PC-3 (cell line): ENCODE results near the gene SLC23A2. TPM values are rescaled to one million over a fixed set of nuclear protein-coding genes. Genes with fewer than 3 reads are reported as not detected.

ENCODE experiments used
- ATAC-seq: fragments of 200-7000 bp; cut with Tn5 transposase; 2 replicates; pipeline ENCODE4 v1.9.1; 2020; ENCODE audit warnings: mild to moderate bottlenecking, moderate library complexity
- BruUV-seq: library from RNA; stranded (reverse); fragments of 400-500 nt; replicated peaks from 2 replicates; lab custom pipeline; 2021; lab: Mats Ljungman, UMichigan
- CTCF ChIA-PET: fragments of 300-600 bp; sonication (Branson Sonifier 250); formaldehyde crosslinking; loops from one replicate; lab custom pipeline; 2022; ENCODE audit warnings: antibody characterized with exemption; lab: Charles Lee
- POLR2A ChIA-PET: fragments of 300-600 bp; sonication (Branson Sonifier 250); formaldehyde crosslinking; loops from one replicate; lab custom pipeline; 2022; ENCODE audit warnings: antibody characterized with exemption; ENCODE audit not compliant: unreplicated experiment; lab: Charles Lee
- DNase-seq: peaks from one replicate; pipeline ENCODE4 v3.0.0-alpha.2; 2015
- H2AFZ ChIP-seq: fragments of 300-600 bp; sonication (generic); 2 replicates; pipeline ENCODE4 v1.6.0; 2016; ENCODE audit warnings: antibody characterized with exemption, low read length
- H3F3A ChIP-seq: fragments of 300-600 bp; sonication (generic); one replicate; pipeline ENCODE4 v1.6.0; 2017; ENCODE audit warnings: antibody characterized with exemption, low read length, control low read depth, mild to moderate bottlenecking; ENCODE audit not compliant: unreplicated experiment
- H3K27ac ChIP-seq: fragments of 300-600 bp; sonication (generic); 2 replicates; pipeline ENCODE4 v1.5.1; 2016; ENCODE audit warnings: mild to moderate bottlenecking, low read length
- H3K27me3 ChIP-seq: fragments of 300-600 bp; sonication (generic); 2 replicates; pipeline ENCODE4 v1.6.1; 2016; ENCODE audit warnings: low read length, mixed read lengths
- H3K36me3 ChIP-seq: fragments of 300-600 bp; sonication (generic); 2 replicates; pipeline ENCODE4 v1.6.1; 2016; ENCODE audit warnings: low read depth, mixed run types, low read length, mixed read lengths
- H3K4me1 ChIP-seq: fragments of 300-600 bp; sonication (generic); 2 replicates; pipeline ENCODE4 v1.5.1; 2016; ENCODE audit warnings: low read length; ENCODE audit not compliant: insufficient read depth
- H3K4me2 ChIP-seq: fragments of 300-600 bp; sonication (generic); 2 replicates; pipeline ENCODE4 v1.6.0; 2016; ENCODE audit warnings: low read length
- H3K4me3 ChIP-seq: fragments of 300-600 bp; sonication (generic); 2 replicates; pipeline ENCODE4 v1.5.1; 2016; ENCODE audit warnings: mild to moderate bottlenecking, low read length, mixed read lengths
- H3K79me2 ChIP-seq: fragments of 300-600 bp; sonication (generic); 2 replicates; pipeline ENCODE4 v1.6.1; 2017; ENCODE audit warnings: low read length, mixed read lengths
- H3K9ac ChIP-seq: fragments of 300-600 bp; sonication (generic); 2 replicates; pipeline ENCODE4 v1.6.0; 2016; ENCODE audit warnings: mild to moderate bottlenecking, low read length
- H3K9me2 ChIP-seq: fragments of 300-600 bp; sonication (generic); replicated peaks from 2 replicates; pipeline ENCODE4 v1.6.1; 2016; ENCODE audit warnings: mixed run types, low read length, mixed read lengths
- H3K9me3 ChIP-seq: fragments of 300-600 bp; sonication (generic); 2 replicates; pipeline ENCODE4 v1.6.1; 2016; ENCODE audit warnings: low read length, mixed read lengths
- H4K20me1 ChIP-seq: fragments of 300-600 bp; sonication (generic); 2 replicates; pipeline ENCODE4 v1.6.1; 2016; ENCODE audit warnings: low read length, mixed read lengths
- CTCF ChIP-seq: fragments of 300-600 bp; sonication (generic); conservative IDR thresholded peaks from 2 replicates; pipeline ENCODE4 v1.5.1; 2017; ENCODE audit warnings: antibody characterized with exemption, low read depth, mild to moderate bottlenecking, low read length
- EZH2 ChIP-seq: fragments of 300-600 bp; sonication (generic); IDR thresholded peaks from one replicate; pipeline ENCODE4 v1.6.1; 2017; ENCODE audit warnings: antibody characterized with exemption, mild to moderate bottlenecking, low read length; ENCODE audit not compliant: unreplicated experiment
- EZH2phosphoT487 ChIP-seq: fragments of 300-600 bp; sonication (generic); IDR thresholded peaks from 2 replicates; pipeline ENCODE4 v1.6.1; 2018; ENCODE audit warnings: mild to moderate bottlenecking, antibody characterized with exemption, low read length, borderline replicate concordance
- intact Hi-C: fragments of 100-400 bp; cut with micrococcal nuclease; formaldehyde crosslinking; loops from 2 replicates; pipeline ENCODE4 v1.9.0; 2023
- total RNA-seq: library from RNA; depleted of rRNA; stranded (reverse); fragments of >200 nt; gene quantifications from 2 replicates; pipeline ENCODE4 v1.2.3, GENCODE V29; 2014

SLC23A2 gene
- total RNA-seq, 1 experiment from 2014 or later = 18.3 TPM

GRCh38 chr20:4844325-4844724 lies 157.0 kb downstream of the SLC23A2 start:
- Histone ChIP-seq H4K20me1 (no peaks in the 10 kb centered on the region), H3K27me3 (no peaks in the 10 kb centered on the region), H3K4me1 (no peaks in the 10 kb centered on the region), H3K4me3 (no peak overlapping the region), H3K36me3 (no peaks in the 10 kb centered on the region), H3K9me2 (no peaks in the 10 kb centered on the region), H2AFZ (no peak overlapping the region), H3K27ac (no peak overlapping the region), H3K9me3 (no peaks in the 10 kb centered on the region), H3K9ac (no peak overlapping the region), H3K79me2 (no peaks in the 10 kb centered on the region), H3F3A (no peaks in the 10 kb centered on the region), H3K4me2 (no peak overlapping the region)
- ChIA-PET CTCF (no interaction called here), POLR2A (no interaction called here)
- TF ChIP-seq EZH2phosphoT487 = no peak
- no peak for TF ChIP-seq CTCF
- no peak for TF ChIP-seq EZH2
- DNase-seq (no peak), ATAC-seq (no peak)
- BruUV-seq = no TSS peak
- intact Hi-C loops = no loop called here

- no peak overlapping the region for H3K27ac ChIP-seq
- H3K9me2 ChIP-seq = no peaks in the 10 kb centered on the region
- no peaks in the 10 kb centered on the region for H4K20me1 ChIP-seq
- no peak overlapping the region for H3K4me2 ChIP-seq
- H2AFZ ChIP-seq = no peak overlapping the region
- intact Hi-C loops = no loop called here
- no peak for TF ChIP-seq CTCF
- no peak for TF ChIP-seq EZH2
- TF ChIP-seq EZH2phosphoT487 = no peak
- ATAC-seq (no peak), DNase-seq (no peak)
- H3K9ac ChIP-seq = no peak overlapping the region
- H3K4me3 ChIP-seq = no peak overlapping the region
- ChIA-PET POLR2A (no interaction called here), CTCF (no interaction called here)
- no peaks in the 10 kb centered on the region for H3K9me3 ChIP-seq
- no peaks in the 10 kb centered on the region for H3K36me3 ChIP-seq
- H3K27me3 ChIP-seq = peaks cover 3% of the 10 kb centered on the region; the same call in 1 of the 2 replicates
- BruUV-seq = no TSS peak
- H3K79me2 ChIP-seq = no peaks in the 10 kb centered on the region
- H3F3A ChIP-seq = no peaks in the 10 kb centered on the region
- no peaks in the 10 kb centered on the region for H3K4me1 ChIP-seq
Observed at GRCh38 chr20:4840801-4841200, 160.5 kb downstream of the SLC23A2 start.

- CTCF ChIA-PET = no interaction called here
- Histone ChIP-seq H3K27ac (no peak overlapping the region), H3K4me2 (no peak overlapping the region), H4K20me1 (no peaks in the 10 kb centered on the region), H2AFZ (no peak overlapping the region), H3F3A (no peaks in the 10 kb centered on the region), H3K4me3 (no peak overlapping the region), H3K79me2 (no peaks in the 10 kb centered on the region), H3K4me1 (no peaks in the 10 kb centered on the region), H3K27me3 (peaks cover 3% of the 10 kb centered on the region; the same call in 1 of the 2 replicates), H3K9ac (no peak overlapping the region), H3K9me3 (no peaks in the 10 kb centered on the region), H3K9me2 (0 out of 2 replicates have a peak, but pooled peaks cover 3% of the 10 kb centered on the region), H3K36me3 (no peaks in the 10 kb centered on the region)
- ATAC-seq = no peak
- no TSS peak for BruUV-seq
- POLR2A ChIA-PET = no interaction called here
- TF ChIP-seq CTCF (no peak), EZH2 (no peak), EZH2phosphoT487 (no peak)
- intact Hi-C loops = no loop called here
- no peak for DNase-seq
Observed at GRCh38 chr20:4838526-4838925, 162.8 kb downstream of the SLC23A2 start.
